HepG2 (cell line): ENCODE data around the gene ZMAT1.

Source experiments
- E2F5 ChIP-seq: sonication (generic); formaldehyde crosslinking; conservative IDR thresholded peaks from 2 replicates; pipeline ENCODE4 v1.4.0; 2020; ENCODE audit warnings: missing genetic modification reagents
- POLR2A ChIP-seq, 2 experiments: IDR thresholded peaks; 2 replicates each; pipeline ENCODE4 v1.6.1; 2011; ENCODE audit warnings: low read depth in 2 of 2, low read length in 2 of 2, mild to moderate bottlenecking in 1 of 2, moderate library complexity in 1 of 2; ENCODE audit not compliant: insufficient read depth in 1 of 2
- POLR2AphosphoS2 ChIP-seq: IDR thresholded peaks from 2 replicates; pipeline ENCODE4 v1.6.1; 2011; ENCODE audit warnings: low read depth, low read length, improper control_type of control experiment
- POLR2AphosphoS5 ChIP-seq: IDR thresholded peaks from 2 replicates; pipeline ENCODE4 v1.6.1; 2012; ENCODE audit warnings: low read depth, low read length
- REST ChIP-seq, 2 experiments: IDR thresholded peaks; 2 replicates each; pipeline ENCODE4 v1.6.1; 2011 to 2012; ENCODE audit warnings: low read length in 2 of 2, borderline replicate concordance in 1 of 2, low read depth in 1 of 2, mild to moderate bottlenecking in 1 of 2, moderate library complexity in 1 of 2
- ZBTB25 ChIP-seq: IDR thresholded peaks from 2 replicates; pipeline ENCODE4 v1.6.1; 2018; ENCODE audit warnings: missing genetic modification reagents

- TF ChIP-seq POLR2AphosphoS5 (no peak), E2F5 (CRISPR knock-in tag) (no peak), POLR2AphosphoS2 (no peak), REST (IDR thresholded peaks at IDR 0.05; ENCODE audit: borderline replicate concordance in 1 of 2, low read depth in 1 of 2, low read length in 2 of 2) (no peak), ZBTB25 (no peak), POLR2A (IDR thresholded peaks at IDR 0.05; ENCODE audit: insufficient read depth in 1 of 2, low read depth in 2 of 2, low read length in 2 of 2) (no peak)
Measured at GRCh38 chrX:101973066-101973465, 41.2 kb upstream of the ZMAT1 start.
